Transverse colon (tissue), 4 donors: ENCODE measurements around the gene PSMA3.

ENCODE experiments used
- POLR2A ChIP-seq: fragments of 450-650 bp; IDR thresholded peaks from one replicate; pipeline ENCODE4 v1.6.1; 2016; ENCODE audit warnings: antibody characterized with exemption, mild to moderate bottlenecking, moderate library complexity
- POLR2AphosphoS5 ChIP-seq, 3 donors: sonication (generic); formaldehyde crosslinking; IDR thresholded peaks; one replicate each; pipeline ENCODE4 v1.6.1; 2016; ENCODE audit warnings: antibody characterized with exemption in 3 of 3
- TF ChIP-seq, protein P1 (sequence below), 5 experiments: fragments of 200-600 bp in 3 of 5; fragments of 450-650 bp in 2 of 5; sonication (generic) in 3 of 5; IDR thresholded peaks; 1 replicate in 2 of 5; 2 replicates in 3 of 5; pipeline ENCODE4 v1.5.1; 2016 to 2017; ENCODE audit warnings: antibody characterized with exemption in 5 of 5, inconsistent platforms in 3 of 5, mild to moderate bottlenecking in 2 of 5, moderate library complexity in 1 of 5

DNA sequence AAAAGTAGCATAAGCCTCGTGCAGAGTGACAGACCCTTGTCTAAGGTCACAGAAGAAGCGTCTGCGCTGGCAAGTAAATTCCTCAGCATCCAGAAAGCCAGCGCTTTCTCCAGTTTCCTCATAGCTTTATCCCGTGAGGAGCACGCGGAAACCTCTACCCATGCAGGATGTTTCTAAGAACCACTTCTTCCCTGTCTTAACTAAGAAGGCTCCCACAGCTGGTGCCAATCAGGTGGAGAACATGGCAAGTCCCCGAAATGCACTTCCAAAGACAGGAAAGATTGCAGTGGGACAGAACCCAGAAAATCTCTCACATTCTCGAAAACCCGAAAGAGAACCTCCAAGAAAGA lies 52.7 kb downstream of the PSMA3 start:
- TF ChIP-seq, protein P1, sequence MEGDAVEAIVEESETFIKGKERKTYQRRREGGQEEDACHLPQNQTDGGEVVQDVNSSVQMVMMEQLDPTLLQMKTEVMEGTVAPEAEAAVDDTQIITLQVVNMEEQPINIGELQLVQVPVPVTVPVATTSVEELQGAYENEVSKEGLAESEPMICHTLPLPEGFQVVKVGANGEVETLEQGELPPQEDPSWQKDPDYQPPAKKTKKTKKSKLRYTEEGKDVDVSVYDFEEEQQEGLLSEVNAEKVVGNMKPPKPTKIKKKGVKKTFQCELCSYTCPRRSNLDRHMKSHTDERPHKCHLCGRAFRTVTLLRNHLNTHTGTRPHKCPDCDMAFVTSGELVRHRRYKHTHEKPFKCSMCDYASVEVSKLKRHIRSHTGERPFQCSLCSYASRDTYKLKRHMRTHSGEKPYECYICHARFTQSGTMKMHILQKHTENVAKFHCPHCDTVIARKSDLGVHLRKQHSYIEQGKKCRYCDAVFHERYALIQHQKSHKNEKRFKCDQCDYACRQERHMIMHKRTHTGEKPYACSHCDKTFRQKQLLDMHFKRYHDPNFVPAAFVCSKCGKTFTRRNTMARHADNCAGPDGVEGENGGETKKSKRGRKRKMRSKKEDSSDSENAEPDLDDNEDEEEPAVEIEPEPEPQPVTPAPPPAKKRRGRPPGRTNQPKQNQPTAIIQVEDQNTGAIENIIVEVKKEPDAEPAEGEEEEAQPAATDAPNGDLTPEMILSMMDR (IDR thresholded peaks at IDR 0.05): no peak
- TF ChIP-seq POLR2AphosphoS5 (IDR thresholded peaks at IDR 0.05) (no peak), POLR2A (no peak)
